GM15510 (cell line): ENCODE measurements around the gene CLBA1.

Experiments used
- POLR2A ChIP-seq: IDR thresholded peaks from 3 replicates; pipeline ENCODE4 v1.6.1; 2011; ENCODE audit warnings: borderline replicate concordance; ENCODE audit not compliant: insufficient read length; ENCODE audit errors: extremely low read depth

The CLBA1 gene

DNA sequence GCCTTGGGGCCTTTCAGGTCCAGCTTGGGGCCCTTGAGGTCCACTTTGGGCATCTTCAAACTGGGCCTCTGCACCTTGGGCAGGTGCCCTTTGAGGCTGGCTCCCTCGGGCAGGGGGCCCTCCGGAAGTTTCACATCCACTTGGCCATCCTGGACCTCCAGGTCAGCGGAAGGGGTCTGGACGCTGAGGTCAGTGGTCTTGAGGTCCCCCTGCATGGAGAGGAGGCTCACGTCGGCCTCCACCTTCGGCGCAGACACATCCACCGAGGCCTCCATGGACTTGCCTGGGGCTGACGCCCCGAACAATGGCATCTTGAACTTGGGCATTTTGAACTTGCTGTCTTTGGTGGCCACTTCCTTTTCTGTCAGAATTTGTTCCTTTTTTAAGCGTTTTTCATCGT, 32.5 kb upstream of the CLBA1 start:
- no peak for TF ChIP-seq POLR2A

DNA sequence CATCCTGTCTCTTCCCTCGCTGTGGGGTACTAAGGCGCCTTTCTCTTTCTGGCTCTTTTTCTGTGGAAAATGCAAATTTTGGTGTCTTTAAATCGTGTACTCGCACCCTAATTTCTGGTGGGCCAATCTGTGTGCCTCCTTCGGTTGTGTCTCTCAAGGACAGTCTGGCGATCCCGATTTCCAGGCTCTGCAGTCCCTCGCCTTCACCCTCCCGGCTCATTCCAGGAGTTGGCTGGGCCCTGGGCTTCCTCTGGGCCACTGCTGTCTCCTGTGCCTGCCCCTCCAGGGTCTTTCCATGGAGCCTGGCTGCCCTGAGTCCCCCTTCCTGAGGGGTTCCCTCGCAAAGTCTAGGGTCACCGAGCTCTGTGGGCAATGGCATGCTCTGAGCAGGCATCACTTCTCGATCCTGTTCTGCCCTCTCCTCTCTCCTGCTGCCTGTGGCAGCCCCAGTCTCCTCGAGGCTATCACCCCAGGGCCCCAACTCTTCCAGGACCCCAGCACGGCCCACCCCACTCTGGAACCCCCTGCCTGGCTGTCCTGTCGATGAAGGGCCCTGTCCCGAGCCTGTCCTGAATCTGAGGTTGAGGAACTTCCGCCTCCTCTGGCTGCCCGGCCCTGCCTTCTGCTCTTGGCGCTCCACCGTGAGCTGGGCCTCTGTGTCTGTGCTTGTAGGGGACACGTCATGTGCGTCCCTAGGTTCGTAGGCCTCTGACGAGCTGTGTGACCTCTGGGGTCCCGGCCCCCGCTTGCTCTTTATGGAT, 31.5 kb upstream of the CLBA1 start:
- no peak for TF ChIP-seq POLR2A

DNA sequence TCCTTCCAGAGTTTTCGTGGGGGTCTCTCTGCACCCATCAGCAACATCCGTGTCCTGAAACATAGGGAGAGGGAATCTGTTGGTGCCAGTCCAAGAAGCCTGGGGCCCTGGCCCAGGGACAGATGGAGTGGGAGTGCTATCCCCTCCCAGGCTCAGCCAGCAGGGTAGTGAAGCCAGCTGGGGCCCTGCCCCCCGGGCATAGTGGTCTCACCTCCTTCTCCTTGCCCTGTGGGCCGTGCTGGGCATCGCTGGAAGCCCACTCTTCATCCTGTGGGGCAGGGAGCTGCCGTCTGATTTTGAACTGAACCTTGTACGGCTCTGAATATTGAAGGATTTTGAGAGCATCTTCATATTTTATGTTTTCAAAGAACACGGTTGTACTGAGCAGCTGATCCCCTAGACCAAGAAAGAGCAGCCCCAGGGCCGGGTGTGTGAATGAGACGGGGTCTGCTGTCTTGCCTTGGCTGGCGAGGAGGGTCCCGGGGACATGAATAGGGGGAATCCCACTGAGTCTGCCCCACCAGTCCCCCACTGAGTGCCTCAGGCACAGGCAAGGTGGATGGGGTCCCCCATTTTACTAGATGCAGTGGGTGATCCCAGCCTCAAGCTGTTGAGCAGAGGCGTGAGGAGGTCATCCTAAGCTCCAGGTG, 30.7 kb upstream of the CLBA1 start:
- TF ChIP-seq POLR2A = no peak

DNA sequence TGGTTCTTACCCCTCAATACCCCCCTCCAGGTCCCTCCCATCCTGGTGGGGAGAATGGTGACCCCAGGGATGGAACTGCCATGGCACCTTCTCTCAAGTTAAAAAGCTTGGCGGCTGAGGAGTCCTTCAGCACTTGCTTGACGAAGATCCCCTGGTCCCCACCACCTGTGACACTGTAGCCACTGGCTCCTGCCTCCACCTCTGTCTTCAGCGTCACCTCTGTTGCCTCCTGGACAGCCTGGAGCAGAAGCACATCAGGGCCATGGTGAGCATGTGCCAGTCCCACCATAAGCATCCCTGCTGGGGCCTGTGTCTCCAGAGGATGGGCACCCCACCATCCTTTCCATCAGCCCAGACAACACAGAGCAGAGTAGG, 30.2 kb upstream of the CLBA1 start:
- TF ChIP-seq POLR2A = no peak

DNA sequence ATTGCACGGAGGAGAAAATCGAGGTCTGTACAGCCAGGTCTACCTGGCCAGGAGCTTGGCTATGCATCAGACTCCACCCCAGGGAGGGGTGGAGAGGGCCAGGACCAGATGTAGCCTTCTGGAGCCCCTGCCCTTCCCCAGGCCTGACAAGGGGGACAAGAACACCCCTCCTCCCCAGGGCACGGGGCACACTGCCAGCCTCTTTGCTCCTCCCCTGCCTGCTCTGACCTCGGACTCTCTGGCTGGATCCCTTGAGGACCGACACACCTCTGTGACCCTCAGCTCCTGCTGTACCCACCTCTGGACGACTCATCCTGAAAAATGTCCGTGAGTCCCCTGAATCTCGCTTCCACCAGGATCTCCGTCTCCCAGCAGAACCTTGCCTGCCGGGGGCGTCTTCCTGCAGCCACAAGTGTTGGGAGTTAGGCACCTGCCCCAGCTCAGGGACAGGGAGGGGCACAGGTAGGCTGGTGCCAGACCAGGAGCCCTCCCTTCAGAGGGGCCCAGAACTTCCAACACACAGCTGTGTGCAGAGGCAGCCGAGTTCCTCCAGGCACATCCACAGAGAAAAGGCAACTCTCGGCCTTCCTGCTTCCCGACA, 29.2 kb upstream of the CLBA1 start:
- no peak for TF ChIP-seq POLR2A

DNA sequence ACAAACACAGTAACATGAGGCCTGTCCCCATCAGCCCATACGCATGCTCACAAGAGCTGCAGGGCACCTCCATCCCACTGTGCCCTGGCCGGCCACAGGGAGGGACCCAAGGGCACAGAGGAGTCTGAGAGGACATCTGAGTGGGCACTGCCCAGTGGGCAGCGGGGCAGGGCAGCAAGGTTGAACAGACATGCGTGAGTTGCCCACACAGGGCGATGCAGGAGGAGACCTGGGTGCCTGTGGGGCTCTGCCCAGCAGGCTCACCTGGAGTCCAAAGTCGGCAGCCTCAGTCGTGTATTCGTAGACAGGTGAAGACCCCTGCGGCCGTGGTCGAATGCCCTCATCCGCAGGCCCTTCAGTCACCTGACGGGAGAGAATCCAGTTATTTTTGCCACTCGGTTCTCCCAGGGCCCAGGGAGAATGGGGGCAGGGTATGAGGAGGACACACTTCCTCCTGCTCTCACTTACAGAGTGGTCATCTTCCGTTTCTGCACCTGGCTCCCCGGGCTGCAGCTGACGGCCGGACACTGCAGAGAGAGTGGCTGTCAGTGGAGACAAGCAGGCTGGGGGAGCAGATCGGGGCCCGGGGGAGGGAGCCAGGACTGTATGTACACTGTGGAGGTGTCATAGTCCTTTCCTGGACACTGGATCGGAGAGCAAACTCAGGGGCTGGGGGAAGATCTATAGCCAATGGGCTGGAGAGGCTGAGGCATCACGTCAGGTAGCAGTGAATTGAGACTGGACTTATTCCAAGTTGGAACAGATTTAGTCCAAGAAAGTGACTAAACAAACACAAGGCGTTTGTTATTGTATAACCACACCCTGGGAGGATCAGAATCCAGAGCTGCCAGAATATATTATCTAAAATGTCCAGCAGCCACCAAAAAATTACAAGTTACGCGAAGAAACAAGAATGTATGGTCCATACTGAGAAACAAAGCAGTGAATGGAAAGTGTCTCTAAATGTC, 28.2 kb upstream of the CLBA1 start:
- no peak for TF ChIP-seq POLR2A

DNA sequence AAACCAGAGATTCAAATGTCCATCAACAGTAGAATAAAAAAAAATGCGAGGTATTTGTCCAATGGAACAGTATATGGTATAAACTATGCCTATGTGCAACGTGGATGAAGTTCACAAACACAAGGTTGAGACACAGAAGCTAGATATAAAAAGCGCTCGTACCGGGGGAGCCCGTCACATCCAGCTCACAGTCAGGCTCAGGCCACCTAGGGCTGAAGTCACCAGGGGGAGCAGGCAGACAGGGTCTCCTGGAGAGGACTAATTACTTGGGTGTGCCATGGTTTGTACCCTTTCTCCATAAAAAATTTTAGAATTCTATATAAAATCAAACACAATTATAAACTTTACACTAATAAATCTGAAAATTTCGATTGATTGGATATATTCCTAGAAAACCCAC, 21.0 kb upstream of the CLBA1 start:
- no peak for TF ChIP-seq POLR2A

DNA sequence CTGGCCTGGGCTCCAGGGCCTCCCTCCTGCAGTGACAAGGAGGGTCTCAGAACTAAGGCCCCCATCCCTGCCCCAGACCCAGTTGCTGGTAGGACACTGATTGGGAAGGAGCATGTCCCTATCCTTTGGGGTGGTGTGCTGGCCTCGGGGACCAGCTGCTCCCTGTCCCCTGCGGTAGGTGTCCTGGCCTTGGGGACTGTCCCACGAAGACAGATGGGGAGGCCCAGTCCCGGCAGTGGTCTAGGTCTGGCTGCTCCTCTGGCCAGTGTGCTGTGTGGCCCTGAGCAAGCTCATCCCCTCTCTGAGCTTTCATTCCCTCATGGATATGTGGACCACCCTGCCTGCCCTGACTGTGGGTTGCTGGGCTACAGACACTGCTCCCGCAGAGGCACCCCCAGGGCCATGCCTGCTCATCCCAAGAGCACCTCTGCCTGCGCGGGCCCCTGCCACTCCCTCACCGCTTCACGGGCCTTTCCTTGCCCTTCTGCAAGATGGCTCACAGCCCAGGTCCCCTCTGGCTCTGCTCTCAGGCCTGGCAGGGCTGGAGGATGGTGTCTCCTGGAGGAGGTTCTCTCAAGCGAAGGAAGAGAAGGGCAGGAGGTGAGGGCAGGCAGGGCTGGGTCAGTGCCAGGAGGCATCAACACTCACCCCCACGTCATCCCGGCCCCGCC, 19.9 kb upstream of the CLBA1 start:
- TF ChIP-seq POLR2A = no peak

DNA sequence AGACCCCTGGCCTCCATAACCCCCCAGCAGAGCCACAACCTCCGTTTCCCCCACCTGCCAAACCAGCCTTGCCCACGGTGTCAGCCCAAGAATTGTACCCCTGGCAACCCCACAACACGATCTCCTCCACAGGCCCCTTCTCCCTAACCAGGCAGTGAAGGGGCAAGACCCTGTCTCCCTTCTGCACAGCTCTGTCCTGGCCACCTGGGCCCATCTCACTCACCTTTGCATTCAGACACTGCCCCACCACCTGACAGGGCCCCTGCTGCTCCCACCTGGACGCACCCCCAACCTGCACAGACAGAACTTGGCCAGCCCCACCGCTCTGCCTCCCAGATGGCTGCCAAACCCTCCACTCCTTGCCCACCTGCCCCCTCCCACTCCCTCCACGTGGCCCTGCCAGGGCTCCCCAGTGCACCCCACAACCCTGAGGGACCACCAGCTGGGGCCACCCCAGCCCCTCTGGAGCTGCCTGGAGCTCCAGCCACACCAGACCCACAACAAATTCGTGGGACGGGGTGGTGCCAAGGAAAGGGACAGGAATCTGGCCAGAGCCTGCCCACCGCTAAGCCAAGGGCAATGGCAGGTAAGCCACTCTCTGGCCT, 19.2 kb upstream of the CLBA1 start:
- no peak for TF ChIP-seq POLR2A

DNA sequence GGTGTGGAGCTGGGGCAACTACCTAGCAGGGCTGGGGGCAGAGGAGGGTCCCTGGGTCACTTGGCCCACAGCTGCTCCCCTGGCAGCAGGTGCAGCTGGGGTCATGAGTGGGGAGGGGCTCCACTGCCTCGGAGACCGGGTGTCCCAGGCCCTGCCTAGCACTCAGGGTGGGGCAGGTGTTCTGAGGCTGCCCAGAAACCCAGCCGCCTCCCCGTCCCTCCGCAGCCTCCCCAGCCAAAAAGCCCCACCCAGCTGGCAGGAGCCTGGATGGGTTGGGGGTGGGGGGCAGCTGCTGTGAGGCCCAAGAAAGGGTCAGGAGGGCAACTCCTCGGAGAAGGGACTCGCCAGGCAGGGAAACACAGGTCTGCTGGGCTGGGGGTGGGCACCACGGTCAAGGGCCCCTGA, 18.6 kb upstream of the CLBA1 start:
- no peak for TF ChIP-seq POLR2A

DNA sequence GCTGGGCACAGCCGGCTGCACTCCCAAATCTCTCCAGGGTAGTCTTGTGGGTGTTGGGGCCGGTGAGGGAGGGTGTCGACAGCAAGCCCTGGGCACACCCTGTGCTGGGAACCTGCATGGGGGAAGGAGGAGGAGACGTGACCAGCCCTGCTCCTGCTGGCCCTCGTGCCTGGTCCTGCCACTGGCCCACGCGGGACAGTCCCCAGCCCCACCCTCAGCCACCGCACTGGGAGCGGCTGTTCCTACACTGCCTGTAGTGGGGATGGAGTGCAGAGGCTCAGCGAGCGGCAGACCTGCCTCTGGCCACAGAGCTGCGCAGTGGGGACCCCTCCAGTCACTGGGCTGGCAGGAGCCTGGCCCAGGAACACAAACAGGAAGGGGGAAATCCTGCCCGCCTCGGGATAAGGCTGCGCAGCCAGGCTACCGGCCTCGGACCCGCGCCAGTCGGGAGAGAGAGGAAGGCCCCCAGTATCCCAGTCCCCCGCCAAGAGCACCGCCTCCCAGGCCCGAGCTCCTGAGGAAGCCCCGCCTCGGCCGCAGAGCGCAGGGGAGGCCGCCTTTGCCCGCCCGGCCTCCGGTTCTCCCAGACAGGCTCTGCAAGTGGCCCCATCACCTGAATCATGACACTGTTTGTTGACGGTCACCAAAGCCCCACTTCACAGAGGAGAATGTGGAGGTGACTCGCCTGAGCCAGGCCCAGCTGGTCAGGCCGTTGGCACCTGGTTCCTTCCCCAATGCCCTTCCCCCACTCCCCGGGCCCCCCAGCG, 18.0 kb upstream of the CLBA1 start:
- no peak for TF ChIP-seq POLR2A

DNA sequence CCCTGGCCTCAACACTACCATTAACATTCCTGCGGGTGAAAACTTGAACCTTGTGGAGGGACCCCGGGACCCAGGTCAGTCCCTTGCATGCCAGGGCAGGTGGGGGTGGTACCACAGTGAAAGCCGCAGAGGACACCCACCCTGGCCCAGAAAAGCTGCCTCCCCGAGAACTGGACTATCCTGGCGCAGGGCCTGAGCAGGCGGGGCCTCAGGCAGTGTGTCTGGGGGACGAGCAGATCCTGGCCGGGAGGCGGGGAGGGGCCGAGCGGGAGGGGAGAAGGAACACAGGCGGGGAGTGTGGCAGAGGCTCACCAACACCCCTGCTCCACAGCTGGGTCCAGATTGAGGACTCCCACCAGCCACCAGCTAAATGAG, 17.4 kb upstream of the CLBA1 start:
- no peak for TF ChIP-seq POLR2A
